Lung microvascular endothelial cell (primary cell): ENCODE measurements around the gene MICA. TPM values are rescaled to one million over a fixed set of nuclear protein-coding genes. Genes with fewer than 3 reads are reported as not detected.
"Not testable (repeated sequence)": the region's sequence is repeated elsewhere in the genome, so short reads cannot be mapped to it uniquely, and the experiment has no call there.

Experiments used
- DNase-seq, 2 donors: peaks; one replicate each; pipeline versions ENCODE4 v3.0.0 to v3.0.0-alpha.2; 2010; ENCODE audit warnings: low read depth in 2 of 2
- total RNA-seq: library from RNA; depleted of rRNA; stranded (reverse); fragments of >200 nt; gene quantifications from 2 replicates; pipeline ENCODE4 v1.2.1, GENCODE V29; 2014

Gene MICA
- total RNA-seq, result 15.3 and 31.4 TPM in 2 replicates

- peak; percentile 70 to 90 for DNase-seq
Observed at GRCh38 chr6:31403283-31404060, at the start of gene MICA. Gene MICA, plus strand, starts transcription at chr6:31403595. Its CDS starts 38 bp downstream, at chr6:31403633.

- no peak for DNase-seq
Observed at GRCh38 chr6:31354158-31354863, 49.1 kb upstream of the MICA start.

DNA sequence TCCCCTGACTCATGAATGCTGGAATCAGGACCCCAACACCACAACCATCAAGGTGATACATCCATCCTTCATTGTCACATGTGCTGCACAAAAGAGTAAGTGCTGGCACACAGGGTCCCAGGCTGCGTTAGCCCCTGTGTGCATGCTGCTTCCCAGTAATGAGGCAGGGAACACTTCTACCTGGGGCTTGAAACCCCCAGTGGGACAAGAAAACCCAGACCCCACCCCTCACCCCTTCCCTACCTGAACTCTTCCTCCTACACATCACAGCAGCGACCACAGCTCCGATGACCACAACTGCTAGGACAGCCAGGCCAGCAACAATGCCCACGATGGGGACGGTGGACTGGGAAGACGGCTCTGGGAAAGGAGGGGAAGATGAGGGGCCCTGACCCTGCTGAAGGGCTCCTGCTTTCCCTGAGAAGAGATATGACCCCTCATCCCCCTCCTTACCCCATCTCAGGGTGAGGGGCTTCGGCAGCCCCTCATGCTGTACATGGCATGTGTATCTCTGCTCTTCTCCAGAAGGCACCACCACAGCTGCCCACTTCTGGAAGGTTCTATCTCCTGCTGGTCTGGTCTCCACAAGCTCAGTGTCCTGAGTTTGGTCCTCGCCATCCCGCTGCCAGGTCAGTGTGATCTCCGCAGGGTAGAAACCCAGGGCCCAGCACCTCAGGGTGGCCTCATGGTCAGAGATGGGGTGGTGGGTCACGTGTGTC, 48.4 kb upstream of the MICA start:
- DNase-seq, result no peak

- DNase-seq, result no peak
Observed at GRCh38 chr6:31355583-31355948, 47.8 kb upstream of the MICA start.

DNA sequence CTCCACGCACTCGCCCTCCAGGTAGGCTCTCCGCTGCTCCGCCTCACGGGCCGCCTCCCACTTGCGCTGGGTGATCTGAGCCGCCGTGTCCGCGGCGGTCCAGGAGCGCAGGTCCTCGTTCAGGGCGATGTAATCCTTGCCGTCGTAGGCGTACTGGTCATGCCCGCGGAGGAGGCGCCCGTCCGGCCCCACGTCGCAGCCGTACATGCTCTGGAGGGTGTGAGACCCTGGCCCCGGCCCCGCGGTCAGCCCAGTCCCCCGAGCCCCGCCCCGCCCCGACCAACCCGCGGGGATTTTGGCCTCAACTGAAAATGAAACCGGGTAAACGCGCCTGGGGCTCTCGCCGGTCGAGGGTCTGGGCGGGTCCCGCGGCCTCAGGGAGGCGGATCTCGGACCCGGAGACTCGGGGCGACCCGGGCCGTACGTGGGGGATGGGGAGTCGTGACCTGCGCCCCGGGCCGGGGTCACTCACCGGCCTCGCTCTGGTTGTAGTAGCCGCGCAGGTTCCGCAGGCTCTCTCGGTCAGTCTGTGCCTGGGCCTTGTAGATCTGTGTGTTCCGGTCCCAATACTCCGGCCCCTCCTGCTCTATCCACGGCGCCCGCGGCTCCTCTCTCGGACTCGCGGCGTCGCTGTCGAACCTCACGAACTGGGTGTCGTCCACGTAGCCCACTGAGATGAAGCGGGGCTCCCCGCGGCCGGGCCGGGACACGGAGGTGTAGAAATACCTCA, 47.0 kb upstream of the MICA start:
- peak; percentile 34 to 53 for DNase-seq

DNA sequence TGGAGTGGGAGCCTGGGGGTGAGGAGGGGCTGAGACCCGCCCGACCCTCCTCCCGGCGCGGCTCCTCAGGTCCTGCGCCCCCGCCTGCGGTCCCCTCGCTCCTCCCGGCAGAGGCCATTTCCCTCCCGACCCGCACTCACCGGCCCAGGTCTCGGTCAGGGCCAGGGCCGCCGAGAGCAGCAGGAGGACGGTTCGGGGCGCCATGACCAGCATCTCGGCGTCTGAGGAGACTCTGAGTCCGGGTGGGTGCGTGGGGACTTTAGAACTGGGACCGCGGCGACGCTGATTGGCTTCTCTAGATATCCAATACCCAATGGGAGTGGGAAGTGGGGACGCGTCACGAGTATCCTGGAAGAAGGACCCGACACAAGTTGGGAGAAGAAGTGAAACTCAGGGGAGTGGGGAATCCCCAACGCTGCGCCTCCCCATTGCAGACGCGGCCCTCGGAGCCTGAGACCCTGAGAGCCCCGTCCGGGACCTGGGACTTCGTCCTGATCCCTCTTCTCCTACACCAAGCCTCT, 46.4 kb upstream of the MICA start, which contains the start of gene HLA-B:
Gene HLA-B, minus strand, starts transcription at position 234 of the 521 bp plus-strand sequence. Its CDS starts 21 bp downstream, at position 213.
- DNase-seq, result peak; percentile 91 to 93

DNA sequence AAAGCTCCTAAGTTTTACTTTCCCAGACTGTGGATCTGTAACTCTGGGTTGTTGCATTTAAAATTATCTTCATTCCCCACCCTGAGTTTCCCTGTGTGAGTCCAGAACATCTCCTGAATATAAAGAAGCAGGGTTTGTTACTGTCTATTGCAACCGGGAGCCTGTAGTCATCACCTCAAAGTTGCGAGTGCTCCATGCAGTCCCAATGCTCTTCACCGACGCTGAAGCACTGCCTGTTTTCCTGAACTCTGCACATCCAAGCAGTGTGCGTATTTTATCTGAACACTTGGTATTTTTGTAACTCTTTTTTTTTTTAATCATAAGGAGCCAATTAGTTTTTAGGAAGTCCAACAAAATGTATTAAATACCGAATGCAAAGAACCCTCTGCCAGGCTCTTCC, 45.5 kb upstream of the MICA start:
- no peak for DNase-seq

DNA sequence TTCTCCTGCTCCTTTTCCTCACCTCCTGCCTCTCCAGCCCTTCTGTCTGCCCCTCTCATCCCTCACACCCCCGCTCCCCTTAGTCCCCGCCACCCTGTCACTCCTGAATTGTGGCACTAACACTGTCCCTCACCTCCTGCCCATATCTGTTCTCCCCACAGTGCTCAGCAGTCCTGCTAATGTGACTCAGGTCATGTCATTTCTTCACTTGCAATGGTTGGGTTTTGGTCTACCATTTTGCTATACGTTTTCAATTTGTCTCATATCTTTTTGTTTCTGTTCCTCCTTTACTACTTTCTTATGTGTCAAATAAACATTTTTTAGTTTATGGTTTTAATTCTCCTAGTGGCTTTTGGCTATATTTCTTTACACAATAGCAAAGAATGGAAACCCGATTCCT, 45.1 kb upstream of the MICA start:
- DNase-seq, result no peak

DNA sequence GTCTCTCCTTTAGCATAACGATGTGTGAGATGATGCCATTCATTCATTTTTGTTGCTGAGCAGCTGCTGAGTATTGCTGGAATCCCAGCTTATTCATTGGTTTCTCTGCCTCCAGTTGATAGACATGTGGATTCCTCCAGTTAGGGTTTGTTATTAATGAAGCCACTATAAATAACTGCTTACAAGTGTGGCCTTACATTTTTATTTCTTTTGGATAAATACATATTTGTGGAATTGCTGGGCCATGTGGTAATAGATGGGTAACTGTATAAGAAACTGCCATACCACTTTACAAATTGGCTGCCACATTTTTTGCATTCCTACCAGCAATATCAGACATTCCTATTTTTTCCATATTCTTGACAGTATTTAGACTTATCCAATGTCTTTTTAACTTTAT, 43.8 kb upstream of the MICA start:
- no peak for DNase-seq

- DNase-seq, result no peak
Observed at GRCh38 chr6:31362751-31363150, 40.6 kb upstream of the MICA start.

- DNase-seq, result no peak
Observed at GRCh38 chr6:31363811-31364210, 39.6 kb upstream of the MICA start.

- DNase-seq, result no peak
Observed at GRCh38 chr6:31365864-31366263, 37.5 kb upstream of the MICA start.

DNA sequence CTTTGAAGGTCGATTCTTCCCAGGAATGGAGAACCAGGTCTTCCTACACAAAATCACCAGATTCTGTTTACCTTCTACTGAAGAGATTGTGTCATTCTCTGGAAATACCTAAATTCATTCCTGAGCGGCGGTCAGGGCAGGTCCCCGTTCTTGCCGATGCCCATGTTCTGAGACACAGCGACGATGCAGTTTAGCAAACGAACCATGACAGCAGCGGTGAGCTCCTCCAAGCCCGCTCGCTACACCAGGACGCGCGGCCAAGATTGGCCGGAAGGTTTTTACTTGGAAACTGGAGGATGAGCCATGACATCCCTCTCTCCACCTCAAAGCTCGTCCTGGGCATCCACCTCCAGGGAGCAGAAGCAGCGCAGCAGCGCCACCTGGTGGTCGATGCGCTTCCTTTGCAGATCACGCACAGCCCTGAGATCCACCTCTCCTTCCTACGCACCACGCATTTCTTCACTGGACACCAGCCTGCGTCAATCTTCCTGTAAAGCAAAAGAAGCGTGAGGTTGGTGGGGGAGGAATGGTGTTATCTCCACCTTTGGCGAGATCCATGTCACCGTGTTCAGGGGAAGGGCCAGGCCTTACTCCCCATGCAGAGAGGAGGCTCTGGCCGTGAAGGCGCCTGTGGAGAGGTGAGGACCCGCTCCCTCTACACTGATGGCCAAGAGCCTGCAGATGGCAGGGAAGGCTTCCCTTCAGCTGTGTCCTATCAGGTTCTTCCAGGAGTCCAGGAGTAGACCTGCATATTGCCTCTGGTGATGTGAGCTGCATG, 36.5 kb upstream of the MICA start:
- DNase-seq, result peak; percentile 85 to 91

DNA sequence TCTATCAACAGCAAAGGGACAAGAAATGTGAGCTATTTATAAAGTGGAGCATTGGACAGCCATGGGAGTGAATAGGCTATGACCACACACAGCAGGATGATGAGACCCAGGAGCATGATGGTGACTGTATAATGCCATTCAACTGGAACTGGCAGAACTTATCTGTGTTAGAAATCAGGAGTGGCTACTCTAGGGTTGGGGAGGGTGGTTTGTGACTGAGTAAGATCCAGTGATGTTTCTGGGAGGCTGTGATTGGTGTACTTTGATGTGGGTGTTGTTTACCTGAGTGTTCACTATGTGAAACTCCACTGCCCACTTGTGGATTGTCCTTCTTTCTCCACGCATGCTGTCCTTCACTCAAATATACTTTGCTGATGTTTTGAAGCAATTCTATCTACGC, 34.9 kb upstream of the MICA start:
- DNase-seq, result no peak

DNA sequence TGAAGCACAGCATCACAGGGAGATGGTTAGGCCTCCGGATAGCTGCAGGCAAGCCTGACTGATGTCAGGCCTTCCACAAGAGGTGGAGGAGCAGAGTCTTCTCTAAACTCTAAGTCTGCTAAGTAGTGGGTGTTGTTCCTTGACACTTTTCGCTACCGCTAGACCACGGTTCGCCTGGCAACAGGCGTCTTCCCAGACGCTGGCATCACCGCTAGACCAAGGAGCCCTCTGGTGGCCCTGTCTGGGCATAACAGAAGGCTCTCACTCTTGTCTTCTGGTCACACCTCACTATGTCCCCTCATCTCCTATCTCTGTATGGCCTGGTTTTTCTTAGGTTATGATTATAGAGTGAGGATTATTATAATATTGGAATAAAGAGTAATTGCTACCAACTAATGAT, 29.3 kb upstream of the MICA start:
- not testable (repeated sequence) for DNase-seq

- DNase-seq, result no peak
Observed at GRCh38 chr6:31375699-31376098, 27.7 kb upstream of the MICA start.

DNA sequence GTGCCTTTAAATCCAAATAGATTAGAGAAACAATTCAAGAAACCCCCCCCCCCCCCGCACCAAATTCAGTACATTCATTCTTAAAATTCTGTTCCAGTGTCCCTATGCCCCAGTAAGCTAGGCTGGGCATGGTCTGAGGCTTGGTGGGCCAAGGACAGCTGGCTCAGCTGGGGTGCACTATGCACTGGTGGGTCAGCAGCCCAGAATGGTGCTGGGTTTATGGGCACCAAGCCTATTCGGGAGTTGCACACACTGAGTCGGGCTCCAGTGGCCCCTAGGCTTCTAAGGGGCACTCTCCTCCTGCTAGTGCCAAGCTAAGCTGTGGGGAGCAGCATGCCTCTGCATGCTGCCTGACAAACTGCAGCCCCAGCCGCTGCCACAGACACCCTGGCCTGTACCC, 26.4 kb upstream of the MICA start:
- DNase-seq, result no peak

- no peak for DNase-seq
Observed at GRCh38 chr6:31378062-31378720, 25.2 kb upstream of the MICA start.

GRCh38 chr6:31378721-31379103, 24.7 kb upstream of the MICA start:
- no peak for DNase-seq

DNA sequence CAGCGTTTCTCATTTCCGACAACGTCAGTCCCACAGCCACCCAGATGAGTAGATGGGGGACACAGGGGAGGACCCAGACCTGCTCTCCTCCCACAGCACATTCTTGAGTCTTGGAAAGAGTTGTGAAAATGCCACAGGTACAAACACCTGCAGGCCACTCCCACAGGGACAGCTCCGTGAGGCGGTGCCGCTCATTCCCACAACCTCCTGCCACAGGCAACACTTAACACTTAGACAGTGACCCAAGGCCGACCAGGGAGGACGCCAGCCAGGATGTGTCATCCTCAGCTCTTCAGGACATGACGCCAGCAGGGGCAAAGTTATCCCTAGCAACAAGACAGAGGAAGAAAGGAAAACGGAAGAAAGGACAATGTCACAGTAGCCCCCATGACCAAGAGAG, 23.5 kb upstream of the MICA start:
- no peak for DNase-seq
